Measurements from ENCODE around the gene NYNRIN.
"Not testable (repeated sequence)": the region's sequence is repeated elsewhere in the genome, so short reads cannot be mapped to it uniquely, and the experiment has no call there.

NYNRIN gene

GRCh38 chr14:24387009-24387345, 11.8 kb upstream of the NYNRIN start:
- Histone ChIP-seq H3K4me3 (ENCODE audit: low read depth, low read length) (no peak overlapping the region), H3K9me3 (ENCODE audit: control insufficient read depth, insufficient read depth, low read length) (no peaks in the 10 kb centered on the region), H3K9ac (ENCODE audit: low read depth, low read length) (no peak overlapping the region), H3K4me1 (ENCODE audit: control insufficient read depth, insufficient read depth, low read length) (peaks cover under 1% of the 10 kb centered on the region), H3K27me3 (ENCODE audit: control insufficient read depth, insufficient read depth, low read length) (no peaks in the 10 kb centered on the region), H3K36me3 (ENCODE audit: control insufficient read depth, insufficient read depth, low read length) (no peaks in the 10 kb centered on the region)

- not testable (repeated sequence) for H3K27me3 ChIP-seq (ENCODE audit: control insufficient read depth, insufficient read depth, low read length); H3K9ac ChIP-seq (ENCODE audit: low read depth, low read length); H3K4me1 ChIP-seq (ENCODE audit: control insufficient read depth, insufficient read depth, low read length); H3K36me3 ChIP-seq (ENCODE audit: control insufficient read depth, insufficient read depth, low read length); H3K9me3 ChIP-seq (ENCODE audit: control insufficient read depth, insufficient read depth, low read length); H3K4me3 ChIP-seq (ENCODE audit: low read depth, low read length)
Measured at GRCh38 chr14:24387579-24387978, 11.2 kb upstream of the NYNRIN start.

- H3K4me3 ChIP-seq (ENCODE audit: low read depth, low read length), result no peak overlapping the region
- peaks cover 9% of the 10 kb centered on the region for H3K4me1 ChIP-seq (ENCODE audit: control insufficient read depth, insufficient read depth, low read length)
- no peak overlapping the region for H3K9ac ChIP-seq (ENCODE audit: low read depth, low read length)
- H3K36me3 ChIP-seq (ENCODE audit: control insufficient read depth, insufficient read depth, low read length), result no peaks in the 10 kb centered on the region
- H3K27me3 ChIP-seq (ENCODE audit: control insufficient read depth, insufficient read depth, low read length), result no peaks in the 10 kb centered on the region
- H3K9me3 ChIP-seq (ENCODE audit: control insufficient read depth, insufficient read depth, low read length), result no peaks in the 10 kb centered on the region
Measured at GRCh38 chr14:24388474-24389179, 10.2 kb upstream of the NYNRIN start.

- H3K36me3 ChIP-seq (ENCODE audit: control insufficient read depth, insufficient read depth, low read length), result no peaks in the 10 kb centered on the region
- peaks cover 9% of the 10 kb centered on the region for H3K4me1 ChIP-seq (ENCODE audit: control insufficient read depth, insufficient read depth, low read length)
- H3K9me3 ChIP-seq (ENCODE audit: control insufficient read depth, insufficient read depth, low read length), result no peaks in the 10 kb centered on the region
- H3K9ac ChIP-seq (ENCODE audit: low read depth, low read length), result no peak overlapping the region
- no peaks in the 10 kb centered on the region for H3K27me3 ChIP-seq (ENCODE audit: control insufficient read depth, insufficient read depth, low read length)
- H3K4me3 ChIP-seq (ENCODE audit: low read depth, low read length), result no peak overlapping the region
Measured at GRCh38 chr14:24389226-24389848, 9.5 kb upstream of the NYNRIN start.

GRCh38 chr14:24390701-24391468, 7.9 kb upstream of the NYNRIN start:
- Histone ChIP-seq H3K4me3 (ENCODE audit: low read depth, low read length) (no peak overlapping the region), H3K9me3 (ENCODE audit: control insufficient read depth, insufficient read depth, low read length) (no peaks in the 10 kb centered on the region), H3K9ac (ENCODE audit: low read depth, low read length) (no peak overlapping the region), H3K36me3 (ENCODE audit: control insufficient read depth, insufficient read depth, low read length) (no peaks in the 10 kb centered on the region), H3K27me3 (ENCODE audit: control insufficient read depth, insufficient read depth, low read length) (no peaks in the 10 kb centered on the region), H3K4me1 (ENCODE audit: control insufficient read depth, insufficient read depth, low read length) (peaks cover 9% of the 10 kb centered on the region)

- H3K36me3 ChIP-seq (ENCODE audit: control insufficient read depth, insufficient read depth, low read length), result no peaks in the 10 kb centered on the region
- no peak overlapping the region for H3K9ac ChIP-seq (ENCODE audit: low read depth, low read length)
- H3K4me1 ChIP-seq (ENCODE audit: control insufficient read depth, insufficient read depth, low read length), result peaks cover 9% of the 10 kb centered on the region
- no peaks in the 10 kb centered on the region for H3K9me3 ChIP-seq (ENCODE audit: control insufficient read depth, insufficient read depth, low read length)
- H3K4me3 ChIP-seq (ENCODE audit: low read depth, low read length), result peak overlapping the region; percentile 18
- H3K27me3 ChIP-seq (ENCODE audit: control insufficient read depth, insufficient read depth, low read length), result peaks cover 4% of the 10 kb centered on the region
Measured at GRCh38 chr14:24392325-24393091, 6.3 kb upstream of the NYNRIN start.

GRCh38 chr14:24394275-24394674, 4.5 kb upstream of the NYNRIN start:
- Histone ChIP-seq H3K4me1 (ENCODE audit: control insufficient read depth, insufficient read depth, low read length) (peaks cover 16% of the 10 kb centered on the region), H3K4me3 (ENCODE audit: low read depth, low read length) (no peak overlapping the region), H3K9ac (ENCODE audit: low read depth, low read length) (no peak overlapping the region), H3K9me3 (ENCODE audit: control insufficient read depth, insufficient read depth, low read length) (no peaks in the 10 kb centered on the region), H3K36me3 (ENCODE audit: control insufficient read depth, insufficient read depth, low read length) (no peaks in the 10 kb centered on the region), H3K27me3 (ENCODE audit: control insufficient read depth, insufficient read depth, low read length) (peaks cover 4% of the 10 kb centered on the region)

- no peaks in the 10 kb centered on the region for H3K36me3 ChIP-seq (ENCODE audit: control insufficient read depth, insufficient read depth, low read length)
- no peak overlapping the region for H3K9ac ChIP-seq (ENCODE audit: low read depth, low read length)
- peaks cover 4% of the 10 kb centered on the region for H3K27me3 ChIP-seq (ENCODE audit: control insufficient read depth, insufficient read depth, low read length)
- no peaks in the 10 kb centered on the region for H3K9me3 ChIP-seq (ENCODE audit: control insufficient read depth, insufficient read depth, low read length)
- no peak overlapping the region for H3K4me3 ChIP-seq (ENCODE audit: low read depth, low read length)
- peaks cover 23% of the 10 kb centered on the region for H3K4me1 ChIP-seq (ENCODE audit: control insufficient read depth, insufficient read depth, low read length)
Measured at GRCh38 chr14:24395609-24396582, 2.9 kb upstream of the NYNRIN start.

GRCh38 chr14:24397639-24398292, 1.0 kb upstream of the NYNRIN start:
- peaks cover 17% of the 10 kb centered on the region for H3K4me1 ChIP-seq (ENCODE audit: control insufficient read depth, insufficient read depth, low read length)
- H3K9ac ChIP-seq (ENCODE audit: low read depth, low read length), result no peak overlapping the region
- peaks cover 4% of the 10 kb centered on the region for H3K27me3 ChIP-seq (ENCODE audit: control insufficient read depth, insufficient read depth, low read length)
- no peaks in the 10 kb centered on the region for H3K9me3 ChIP-seq (ENCODE audit: control insufficient read depth, insufficient read depth, low read length)
- peak overlapping the region; percentile 26 for H3K4me3 ChIP-seq (ENCODE audit: low read depth, low read length)
- peaks cover 4% of the 10 kb centered on the region for H3K36me3 ChIP-seq (ENCODE audit: control insufficient read depth, insufficient read depth, low read length)

GRCh38 chr14:24398293-24398652, 530 bp upstream of the NYNRIN start:
- Histone ChIP-seq H3K4me1 (ENCODE audit: control insufficient read depth, insufficient read depth, low read length) (peaks cover 18% of the 10 kb centered on the region), H3K9me3 (ENCODE audit: control insufficient read depth, insufficient read depth, low read length) (no peaks in the 10 kb centered on the region), H3K9ac (ENCODE audit: low read depth, low read length) (no peak overlapping the region), H3K4me3 (ENCODE audit: low read depth, low read length) (peak overlapping the region; percentile 88), H3K36me3 (ENCODE audit: control insufficient read depth, insufficient read depth, low read length) (peaks cover 4% of the 10 kb centered on the region), H3K27me3 (ENCODE audit: control insufficient read depth, insufficient read depth, low read length) (peaks cover 4% of the 10 kb centered on the region)

Data from iPS-15b (cell line).